ENCODE measurements around the gene MRPL50. TPM values are rescaled to one million over a fixed set of nuclear protein-coding genes. Genes with fewer than 3 reads are reported as not detected.

MRPL50 gene
- total RNA-seq, result 10 to 100 TPM in 1 of 2 experiments, 1 to 10 TPM in 1; 9.2 to 10.2 TPM

- Mint-ChIP-seq H3K27ac (peak within 1 kb of the TSS; percentile 93), H3K27me3 (no peaks in the 10 kb centered on the region), H3K9me3 (peaks cover 14% of the 10 kb centered on the region), H3K4me1 (peaks cover 51% of the 10 kb centered on the region), H3K4me3 (peak within 1 kb of the TSS; percentile 98), H3K36me3 (ENCODE audit: low read depth) (peaks cover 69% of the 10 kb centered on the region)
- CTCF ChIA-PET, result interaction anchor here (0.9 to 2.1 kb wide), 4 partner anchors 10 to 168 kb away, joined by 3 to 16 read pairs (median 6); partner anchors contain the start of gene RNF20
- POLR2A ChIA-PET, result interaction anchor here (0.8 to 2.9 kb wide), 7 partner anchors 9 to 139 kb away, joined by 3 to 27 read pairs (median 4); partner anchors contain the start of gene RNF20
- peak; percentile 98 for DNase-seq
These were observed at the start of gene MRPL50, which contains the start of gene ZNF189 for GRCh38 chr9:101398068-101398929. TSS of gene MRPL50 (minus strand) at chr9:101398618. CDS start at chr9:101398592, 26 bp downstream. TSS of gene ZNF189 (plus strand) at chr9:101398851. CDS start at chr9:101399157, 306 bp downstream.

- no peaks in the 10 kb centered on the region for H3K36me3 Mint-ChIP-seq (ENCODE audit: low read depth)
- no peak for DNase-seq
- ChIA-PET POLR2A (no interaction called here), CTCF (interaction anchor here (1.3 kb wide), 1 partner anchor 13 kb away, joined by 3 read pairs; no protein-coding TSS in a partner anchor)
- peaks cover 9% of the 10 kb centered on the region for H3K4me1 Mint-ChIP-seq
- H3K27me3 Mint-ChIP-seq, result peaks cover 40% of the 10 kb centered on the region
- H3K27ac Mint-ChIP-seq, result no peak overlapping the region
- H3K9me3 Mint-ChIP-seq, result no peaks in the 10 kb centered on the region
- no peak overlapping the region for H3K4me3 Mint-ChIP-seq
These were observed 48.3 kb upstream of the MRPL50 start for GRCh38 chr9:101446732-101447131.

GRCh38 chr9:101445353-101446029, 47.1 kb upstream of the MRPL50 start:
- peaks cover 31% of the 10 kb centered on the region for H3K27me3 Mint-ChIP-seq
- H3K27ac Mint-ChIP-seq, result no peak overlapping the region
- H3K9me3 Mint-ChIP-seq, result no peaks in the 10 kb centered on the region
- peaks cover 9% of the 10 kb centered on the region for H3K4me1 Mint-ChIP-seq
- POLR2A ChIA-PET, result no interaction called here
- no peak overlapping the region for H3K4me3 Mint-ChIP-seq
- H3K36me3 Mint-ChIP-seq (ENCODE audit: low read depth), result no peaks in the 10 kb centered on the region
- CTCF ChIA-PET, result interaction anchor here (0.8 to 1.3 kb wide), 2 partner anchors 14 to 84 kb away, joined by 3 read pairs; no protein-coding TSS in a partner anchor
- DNase-seq, result no peak

GRCh38 chr9:101443364-101443771, 45.0 kb upstream of the MRPL50 start:
- peaks cover 18% of the 10 kb centered on the region for H3K27me3 Mint-ChIP-seq
- ChIA-PET CTCF (no interaction called here), POLR2A (no interaction called here)
- H3K9me3 Mint-ChIP-seq, result no peaks in the 10 kb centered on the region
- no peak overlapping the region for H3K4me3 Mint-ChIP-seq
- no peak overlapping the region for H3K27ac Mint-ChIP-seq
- DNase-seq, result no peak
- H3K36me3 Mint-ChIP-seq (ENCODE audit: low read depth), result no peaks in the 10 kb centered on the region
- no peaks in the 10 kb centered on the region for H3K4me1 Mint-ChIP-seq

GRCh38 chr9:101442736-101443135, 44.3 kb upstream of the MRPL50 start:
- peaks cover 18% of the 10 kb centered on the region for H3K27me3 Mint-ChIP-seq
- H3K4me1 Mint-ChIP-seq, result no peaks in the 10 kb centered on the region
- DNase-seq, result no peak
- no peak overlapping the region for H3K27ac Mint-ChIP-seq
- H3K9me3 Mint-ChIP-seq, result no peaks in the 10 kb centered on the region
- H3K36me3 Mint-ChIP-seq (ENCODE audit: low read depth), result no peaks in the 10 kb centered on the region
- ChIA-PET POLR2A (no interaction called here), CTCF (no interaction called here)
- no peak overlapping the region for H3K4me3 Mint-ChIP-seq

- no peaks in the 10 kb centered on the region for H3K9me3 Mint-ChIP-seq
- POLR2A ChIA-PET, result no interaction called here
- H3K4me1 Mint-ChIP-seq, result no peaks in the 10 kb centered on the region
- CTCF ChIA-PET, result no interaction called here
- H3K36me3 Mint-ChIP-seq (ENCODE audit: low read depth), result no peaks in the 10 kb centered on the region
- peaks cover 18% of the 10 kb centered on the region for H3K27me3 Mint-ChIP-seq
- H3K27ac Mint-ChIP-seq, result no peak overlapping the region
- no peak overlapping the region for H3K4me3 Mint-ChIP-seq
- DNase-seq, result no peak
These were observed 43.9 kb upstream of the MRPL50 start for GRCh38 chr9:101442318-101442717.

GRCh38 chr9:101440714-101441230, 42.4 kb upstream of the MRPL50 start:
- H3K9me3 Mint-ChIP-seq, result no peaks in the 10 kb centered on the region
- CTCF ChIA-PET, result no interaction called here

GRCh38 chr9:101438523-101438922, 40.1 kb upstream of the MRPL50 start:
- ChIA-PET POLR2A (no interaction called here), CTCF (no interaction called here)

More at GRCh38 chr9:101440714-101441230, 42.4 kb upstream of the MRPL50 start:
- Mint-ChIP-seq H3K27ac (no peak overlapping the region), H3K36me3 (ENCODE audit: low read depth) (no peaks in the 10 kb centered on the region), H3K4me3 (no peak overlapping the region), H3K27me3 (peaks cover 12% of the 10 kb centered on the region), H3K4me1 (no peaks in the 10 kb centered on the region)
- POLR2A ChIA-PET, result no interaction called here
- DNase-seq, result no peak

GRCh38 chr9:101437806-101438232, 39.4 kb upstream of the MRPL50 start:
- CTCF ChIA-PET, result no interaction called here
- Mint-ChIP-seq H3K36me3 (ENCODE audit: low read depth) (no peaks in the 10 kb centered on the region), H3K27me3 (peaks cover 7% of the 10 kb centered on the region), H3K4me3 (no peak overlapping the region), H3K4me1 (no peaks in the 10 kb centered on the region), H3K9me3 (no peaks in the 10 kb centered on the region), H3K27ac (no peak overlapping the region)
- DNase-seq, result no peak
- POLR2A ChIA-PET, result no interaction called here

More at GRCh38 chr9:101438523-101438922, 40.1 kb upstream of the MRPL50 start:
- H3K36me3 Mint-ChIP-seq (ENCODE audit: low read depth), result no peaks in the 10 kb centered on the region
- no peak for DNase-seq
- H3K9me3 Mint-ChIP-seq, result no peaks in the 10 kb centered on the region
- H3K4me3 Mint-ChIP-seq, result no peak overlapping the region
- no peak overlapping the region for H3K27ac Mint-ChIP-seq
- peaks cover 7% of the 10 kb centered on the region for H3K27me3 Mint-ChIP-seq
- no peaks in the 10 kb centered on the region for H3K4me1 Mint-ChIP-seq

- POLR2A ChIA-PET, result no interaction called here
- peaks cover 7% of the 10 kb centered on the region for H3K27me3 Mint-ChIP-seq
These were observed 37.2 kb upstream of the MRPL50 start, which contains the start of gene ALDOB for GRCh38 chr9:101435601-101436079. TSS of gene ALDOB (minus strand) at chr9:101435774. CDS start at chr9:101430887, 4,887 bp downstream.

GRCh38 chr9:101434998-101435397, 36.6 kb upstream of the MRPL50 start:
- CTCF ChIA-PET, result no interaction called here
- H3K4me1 Mint-ChIP-seq, result no peaks in the 10 kb centered on the region
- peaks cover 7% of the 10 kb centered on the region for H3K27me3 Mint-ChIP-seq
- H3K27ac Mint-ChIP-seq, result no peak overlapping the region
- no peak for DNase-seq
- no peaks in the 10 kb centered on the region for H3K36me3 Mint-ChIP-seq (ENCODE audit: low read depth)
- no peaks in the 10 kb centered on the region for H3K9me3 Mint-ChIP-seq
- H3K4me3 Mint-ChIP-seq, result no peak overlapping the region
- POLR2A ChIA-PET, result no interaction called here

More at GRCh38 chr9:101435601-101436079, 37.2 kb upstream of the MRPL50 start, which contains the start of gene ALDOB:
- CTCF ChIA-PET, result no interaction called here
- H3K36me3 Mint-ChIP-seq (ENCODE audit: low read depth), result no peaks in the 10 kb centered on the region
- no peak for DNase-seq
- H3K9me3 Mint-ChIP-seq, result no peaks in the 10 kb centered on the region
- no peak within 1 kb of the TSS for H3K4me3 Mint-ChIP-seq
- H3K27ac Mint-ChIP-seq, result no peak within 1 kb of the TSS
- H3K4me1 Mint-ChIP-seq, result no peaks in the 10 kb centered on the region

GRCh38 chr9:101433229-101433628, 34.8 kb upstream of the MRPL50 start:
- DNase-seq, result no peak
- Mint-ChIP-seq H3K36me3 (ENCODE audit: low read depth) (no peaks in the 10 kb centered on the region), H3K4me1 (no peaks in the 10 kb centered on the region), H3K27me3 (peaks cover 7% of the 10 kb centered on the region), H3K27ac (no peak overlapping the region), H3K4me3 (no peak overlapping the region), H3K9me3 (no peaks in the 10 kb centered on the region)
- POLR2A ChIA-PET, result no interaction called here
- CTCF ChIA-PET, result no interaction called here

GRCh38 chr9:101432740-101433139, 34.3 kb upstream of the MRPL50 start:
- no peaks in the 10 kb centered on the region for H3K4me1 Mint-ChIP-seq
- H3K27me3 Mint-ChIP-seq, result peaks cover 7% of the 10 kb centered on the region
- no peaks in the 10 kb centered on the region for H3K36me3 Mint-ChIP-seq (ENCODE audit: low read depth)
- DNase-seq, result no peak
- POLR2A ChIA-PET, result no interaction called here
- no peaks in the 10 kb centered on the region for H3K9me3 Mint-ChIP-seq
- CTCF ChIA-PET, result no interaction called here
- no peak overlapping the region for H3K4me3 Mint-ChIP-seq
- no peak overlapping the region for H3K27ac Mint-ChIP-seq
